HEK293 (cell line): ENCODE measurements around the gene AMZ2.
"Not testable (repeated sequence)": the region's sequence is repeated elsewhere in the genome, so short reads cannot be mapped to it uniquely, and the experiment has no call there.

Source experiments
- CTCF ChIA-PET: fragments of 350-600 bp; formaldehyde crosslinking; extraction: SDS; loops from one replicate; lab custom pipeline; 2021; ENCODE audit warnings: antibody characterized with exemption; lab: Yijun Ruan, JAX
- POLR2A ChIA-PET: fragments of 300-600 bp; formaldehyde crosslinking; extraction: SDS; loops from one replicate; lab custom pipeline; 2020; ENCODE audit warnings: antibody characterized with exemption, inconsistent platforms; lab: Yijun Ruan, JAX
- H3K27ac ChIP-seq: fragments of 200-500 bp; sonication (Bioruptor generic); 2 replicates; pipeline ENCODE4 v1.5.1; 2014; ENCODE audit warnings: low read depth, low read length, control low read depth, inconsistent platforms; ENCODE audit errors: extremely low read depth
- H3K36me3 ChIP-seq, 2 experiments: fragments of 200-500 bp in 1 of 2; sonication (Bioruptor generic) in 1 of 2; 1 replicate in 1 of 2; 2 replicates in 1 of 2; pipeline ENCODE4 v1.5.1; 2014 to 2017; ENCODE audit warnings: inconsistent platforms in 2 of 2, low read length in 2 of 2; ENCODE audit not compliant: control insufficient read depth in 2 of 2, insufficient read depth in 1 of 2
- H3K4me1 ChIP-seq: fragments of 200-500 bp; sonication (Bioruptor generic); 2 replicates; pipeline ENCODE4 v1.5.1; 2014; ENCODE audit warnings: mild to moderate bottlenecking, low read length, inconsistent platforms; ENCODE audit not compliant: control insufficient read depth, insufficient read depth
- H3K4me3 ChIP-seq: 2 replicates; pipeline ENCODE4 v1.5.1; 2011; ENCODE audit warnings: low read depth, mild to moderate bottlenecking, control low read depth, low read length, moderate library complexity
- H3K9me3 ChIP-seq: fragments of 200-500 bp; sonication (Bioruptor generic); 2 replicates; pipeline ENCODE4 v1.5.1; 2014; ENCODE audit warnings: low read depth, low read length, inconsistent platforms; ENCODE audit not compliant: control insufficient read depth, insufficient read depth
- SETDB1 ChIP-seq: IDR thresholded peaks from one replicate; pipeline ENCODE4 v1.6.1; 2017; ENCODE audit warnings: mild to moderate bottlenecking, low read length, moderate library complexity, mixed read lengths; ENCODE audit not compliant: insufficient read length
- TRIM28 ChIP-seq: IDR thresholded peaks from 2 replicates; pipeline ENCODE4 v1.6.1; 2011; ENCODE audit warnings: low read length, control low read depth, borderline replicate concordance
- ZBTB1 ChIP-seq: fragments of 450-650 bp; formaldehyde crosslinking; IDR thresholded peaks from 2 replicates; pipeline ENCODE4 v1.5.1; 2016; ENCODE audit warnings: missing biosample characterization, missing genetic modification characterization
- ZBTB8A ChIP-seq: fragments of 450-650 bp; formaldehyde crosslinking; IDR thresholded peaks from 2 replicates; pipeline ENCODE4 v1.5.1; 2016; ENCODE audit warnings: missing biosample characterization, missing genetic modification characterization
- ZNF19 ChIP-seq: fragments of 450-650 bp; formaldehyde crosslinking; IDR thresholded peaks from 2 replicates; pipeline ENCODE4; 2016; ENCODE audit warnings: missing biosample characterization, missing genetic modification characterization, low read depth
- ZNF449 ChIP-seq: fragments of 450-650 bp; formaldehyde crosslinking; IDR thresholded peaks from 2 replicates; pipeline ENCODE4 v1.5.1; 2017; ENCODE audit warnings: missing biosample characterization, mild to moderate bottlenecking, missing genetic modification characterization, moderate library complexity
- ZNF561 ChIP-seq: fragments of 450-650 bp; IDR thresholded peaks from 2 replicates; pipeline ENCODE4 v1.5.1; 2018; ENCODE audit warnings: missing biosample characterization, missing genetic modification characterization, borderline replicate concordance
- ZNF596 ChIP-seq: fragments of 450-650 bp; IDR thresholded peaks from 2 replicates; pipeline ENCODE4 v1.5.0; 2018; ENCODE audit warnings: missing biosample characterization, mild to moderate bottlenecking, missing genetic modification characterization, moderate library complexity
- ZNF658 ChIP-seq: fragments of 450-650 bp; formaldehyde crosslinking; IDR thresholded peaks from 2 replicates; pipeline ENCODE4; 2016; ENCODE audit warnings: missing biosample characterization, missing genetic modification characterization
- ZSCAN5A ChIP-seq: fragments of 450-650 bp; formaldehyde crosslinking; IDR thresholded peaks from 2 replicates; pipeline ENCODE4 v1.5.1; 2016; ENCODE audit warnings: missing biosample characterization, missing genetic modification characterization
- TF ChIP-seq, protein P1 (sequence below): fragments of 450-650 bp; formaldehyde crosslinking; IDR thresholded peaks from 2 replicates; pipeline ENCODE4 v1.5.1; 2017; ENCODE audit warnings: missing biosample characterization, missing genetic modification characterization

AMZ2 gene

GRCh38 chr17:68205808-68206720 lies 41.8 kb upstream of the AMZ2 start (continued):
- TF ChIP-seq, protein P1, sequence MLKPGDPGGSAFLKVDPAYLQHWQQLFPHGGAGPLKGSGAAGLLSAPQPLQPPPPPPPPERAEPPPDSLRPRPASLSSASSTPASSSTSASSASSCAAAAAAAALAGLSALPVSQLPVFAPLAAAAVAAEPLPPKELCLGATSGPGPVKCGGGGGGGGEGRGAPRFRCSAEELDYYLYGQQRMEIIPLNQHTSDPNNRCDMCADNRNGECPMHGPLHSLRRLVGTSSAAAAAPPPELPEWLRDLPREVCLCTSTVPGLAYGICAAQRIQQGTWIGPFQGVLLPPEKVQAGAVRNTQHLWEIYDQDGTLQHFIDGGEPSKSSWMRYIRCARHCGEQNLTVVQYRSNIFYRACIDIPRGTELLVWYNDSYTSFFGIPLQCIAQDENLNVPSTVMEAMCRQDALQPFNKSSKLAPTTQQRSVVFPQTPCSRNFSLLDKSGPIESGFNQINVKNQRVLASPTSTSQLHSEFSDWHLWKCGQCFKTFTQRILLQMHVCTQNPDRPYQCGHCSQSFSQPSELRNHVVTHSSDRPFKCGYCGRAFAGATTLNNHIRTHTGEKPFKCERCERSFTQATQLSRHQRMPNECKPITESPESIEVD (tag by site-specific recombination), result no peak
- TF ChIP-seq ZNF561 (tag by site-specific recombination), result no peak
- TF ChIP-seq ZNF658 (tag by site-specific recombination), result no peak
- TF ChIP-seq ZSCAN5A (tag by site-specific recombination), result no peak
- no peak for TF ChIP-seq ZNF449 (tag by site-specific recombination)
- 0 out of 2 replicates have a peak, but pooled peaks have one; percentile 32 for TF ChIP-seq ZNF596 (tag by site-specific recombination)
- TF ChIP-seq SETDB1, result no peak
- TF ChIP-seq ZBTB1 (tag by site-specific recombination), result no peak
- TF ChIP-seq TRIM28, result no peak

DNA sequence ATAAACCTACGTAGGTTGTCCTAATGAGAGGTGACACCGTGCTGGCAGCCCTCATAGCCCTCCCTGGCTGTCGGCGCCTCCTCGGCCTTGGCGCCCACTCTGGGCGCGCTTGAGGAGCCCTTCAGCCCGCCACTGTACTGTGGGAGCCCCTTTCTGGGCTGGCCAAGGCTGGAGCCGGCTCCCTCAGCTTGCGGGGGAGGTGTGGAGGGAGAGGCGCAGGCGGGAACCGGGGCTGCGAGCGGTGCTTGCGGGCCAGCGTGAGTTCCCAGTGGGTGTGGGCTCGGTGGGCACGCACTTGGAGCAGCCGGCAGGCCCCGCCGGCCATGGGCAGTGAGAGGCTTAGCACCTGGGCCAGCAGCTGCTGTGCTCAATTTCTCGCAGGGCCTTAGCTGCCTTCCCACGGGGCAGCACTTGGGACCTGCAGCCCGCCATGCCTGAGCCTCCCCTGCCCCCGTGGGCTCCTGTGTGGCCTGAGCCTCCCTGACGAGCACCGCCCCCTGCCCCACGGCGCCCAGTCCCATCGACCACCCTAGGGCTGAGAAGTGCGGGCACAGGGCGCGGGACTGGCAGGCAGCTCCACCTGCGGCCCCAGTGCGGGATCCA lies 40.1 kb upstream of the AMZ2 start:
- no peaks in the 10 kb centered on the region for H3K9me3 ChIP-seq
- ChIA-PET CTCF (no interaction called here), POLR2A (interaction anchor here (3.1 kb wide), 1 partner anchor 40 kb away, joined by 19 read pairs; the partner anchor contains the start of gene AMZ2)
- H3K36me3 ChIP-seq, result peaks cover 17 to 24% of the 10 kb centered on the region in 2 experiments
- peaks cover 5% of the 10 kb centered on the region; the same call in 1 of the 2 replicates for H3K4me1 ChIP-seq
- peak; percentile 56; the same call in 1 of the 2 replicates for TF ChIP-seq ZBTB8A
- no peak for TF ChIP-seq ZNF19 (tag by site-specific recombination)
- H3K27ac ChIP-seq, result no peak overlapping the region
- no peak overlapping the region for H3K4me3 ChIP-seq

- CTCF ChIA-PET, result interaction anchor here (0.6 kb wide), 2 partner anchors 299 to 317 kb away, joined by 4 to 5 read pairs; no protein-coding TSS in a partner anchor
- POLR2A ChIA-PET, H3K27ac ChIP-seq, H3K4me3 ChIP-seq, H3K9me3 ChIP-seq, H3K4me1 ChIP-seq: not testable (repeated sequence)
- peaks cover 17 to 28% of the 10 kb centered on the region in 2 experiments for H3K36me3 ChIP-seq
Observed at GRCh38 chr17:68208651-68209050, 39.2 kb upstream of the AMZ2 start.

GRCh38 chr17:68209191-68209900 lies 38.5 kb upstream of the AMZ2 start:
- H3K27ac ChIP-seq, H3K4me3 ChIP-seq, H3K4me1 ChIP-seq, H3K9me3 ChIP-seq, POLR2A ChIA-PET: not testable (repeated sequence)
- H3K36me3 ChIP-seq, result peaks cover 17 to 28% of the 10 kb centered on the region in 2 experiments
- CTCF ChIA-PET, result interaction anchor here (0.6 to 0.7 kb wide), 2 partner anchors 318 to 613 kb away, joined by 3 to 4 read pairs; no protein-coding TSS in a partner anchor
